Activated CD8-positive, alpha-beta T cell treated with anti-CD3 and anti-CD28 coated beads, Interleukin-2, amount 10 ng/mL, durations not matched to agents 7 days and 5 days (primary cell): ENCODE data around the gene CEBPZ. TPM values are rescaled to one million over a fixed set of nuclear protein-coding genes. Genes with fewer than 3 reads are reported as not detected.

Experiments used
- ATAC-seq: fragments of 150-1000 bp; cut with Tn5 transposase; one replicate; pipeline ENCODE4 v1.10.0; 2021; ENCODE audit warnings: moderate library complexity
- CTCF ChIA-PET: fragments of 350-600 bp; sonication (Branson Sonifier 250); formaldehyde crosslinking; loops from one replicate; lab custom pipeline; 2021; ENCODE audit warnings: antibody characterized with exemption; lab: Charles Lee
- POLR2A ChIA-PET: fragments of 350-600 bp; sonication (Branson Sonifier 250); formaldehyde crosslinking; loops from one replicate; lab custom pipeline; 2021; ENCODE audit warnings: antibody characterized with exemption; lab: Charles Lee
- DNase-seq: peaks from one replicate; pipeline ENCODE4 v3.0.0-alpha.2; 2020
- H3K27ac Mint-ChIP-seq: one replicate; pipeline ENCODE4 v1.8.0; 2021; ENCODE audit warnings: mild to moderate bottlenecking, mixed read lengths
- H3K27me3 Mint-ChIP-seq: one replicate; pipeline ENCODE4 v1.8.0; 2021; ENCODE audit warnings: low read depth, mixed read lengths
- H3K36me3 Mint-ChIP-seq: one replicate; pipeline ENCODE4 v1.8.0; 2021; ENCODE audit warnings: low read depth, mixed read lengths
- H3K4me1 Mint-ChIP-seq: one replicate; pipeline ENCODE4 v1.8.0; 2021; ENCODE audit warnings: low read depth, mixed read lengths
- H3K4me3 Mint-ChIP-seq: one replicate; pipeline ENCODE4 v1.8.0; 2021; ENCODE audit warnings: mild to moderate bottlenecking, mixed read lengths
- H3K9me3 Mint-ChIP-seq: one replicate; pipeline ENCODE4 v1.8.0; 2022; ENCODE audit warnings: mixed read lengths; ENCODE audit not compliant: insufficient read depth
- total RNA-seq, 2 experiments: library from RNA; stranded (reverse); gene quantifications; one replicate each; pipeline ENCODE4 v1.2.3, GENCODE V29; 2021

The CEBPZ gene
- total RNA-seq, 2 experiments from 2014 or later, result 46.7 to 54.4 TPM

DNA sequence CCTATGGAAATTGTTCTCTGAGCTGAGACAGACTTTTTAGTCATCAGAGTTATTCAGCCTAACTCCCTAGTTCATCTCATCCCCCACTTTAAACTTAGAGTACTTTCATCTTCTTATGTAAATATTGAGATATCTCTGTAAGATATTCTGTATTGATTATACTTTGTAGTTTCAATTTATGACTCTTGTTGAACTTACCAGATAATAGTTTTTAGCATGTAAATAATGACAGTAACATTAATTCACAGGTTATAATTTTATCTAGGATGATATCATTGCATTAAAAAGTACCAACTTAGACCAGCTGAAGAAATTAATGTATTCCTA is 59.8 kb downstream of the CEBPZ start:
- no peaks in the 10 kb centered on the region for H3K9me3 Mint-ChIP-seq
- ChIA-PET POLR2A (interaction anchor here (0.6 to 0.7 kb wide), 2 partner anchors 9 to 29 kb away, joined by 3 to 4 read pairs; no protein-coding TSS in a partner anchor), CTCF (no interaction called here)
- H3K36me3 Mint-ChIP-seq, result no peaks in the 10 kb centered on the region
- no peak for ATAC-seq
- no peak for DNase-seq
- no peak overlapping the region for H3K4me3 Mint-ChIP-seq
- H3K27me3 Mint-ChIP-seq, result peaks cover 7% of the 10 kb centered on the region
- H3K4me1 Mint-ChIP-seq, result no peaks in the 10 kb centered on the region
- H3K27ac Mint-ChIP-seq, result no peak overlapping the region

DNA sequence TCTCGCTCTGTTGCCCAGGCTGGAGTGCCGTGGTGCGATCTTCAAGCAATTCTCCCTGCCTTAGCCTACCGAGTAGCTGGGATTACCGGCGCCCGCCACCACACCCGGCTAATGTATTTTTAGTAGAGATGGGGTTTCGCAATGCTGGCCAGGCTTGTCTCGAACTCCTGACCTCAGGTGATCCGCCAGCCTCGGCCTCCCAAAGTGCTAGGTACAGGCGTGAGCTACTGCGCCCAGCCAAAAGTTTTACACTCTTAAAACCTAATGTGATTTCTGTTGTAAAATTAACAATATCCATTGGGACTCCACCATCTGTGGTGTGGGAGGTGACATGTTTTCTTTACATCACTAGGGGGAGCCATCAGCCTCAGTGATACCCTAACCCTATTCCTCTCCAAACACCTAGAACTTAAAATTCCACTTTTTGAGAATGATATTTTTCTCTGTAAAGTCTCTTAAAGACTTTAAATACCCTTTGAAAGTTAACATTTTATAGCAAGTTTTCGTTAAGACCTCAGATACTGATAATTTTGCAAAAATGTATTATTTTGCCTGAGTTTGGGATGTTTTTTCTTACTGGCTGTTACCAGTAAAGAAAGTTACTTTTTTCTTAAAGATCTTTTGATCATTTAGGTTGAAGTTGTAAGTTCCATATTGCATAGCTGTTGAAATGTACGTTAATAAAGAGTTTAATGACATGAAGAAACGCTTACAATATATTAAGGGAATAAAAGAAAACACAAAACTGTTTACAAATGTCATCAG is 63.0 kb downstream of the CEBPZ start:
- DNase-seq (peak; percentile 43), ATAC-seq (no peak)
- ChIA-PET POLR2A (interaction anchor here (1.1 kb wide), 1 partner anchor 11 kb away, joined by 3 read pairs; no protein-coding TSS in a partner anchor), CTCF (interaction anchor here (0.7 to 3.3 kb wide), 24 partner anchors 9 to 708 kb away, joined by 3 to 24 read pairs (median 4); partner anchors contain the start of genes CEBPZOS and EIF2AK2)
- H3K36me3 Mint-ChIP-seq, result peaks cover 10% of the 10 kb centered on the region
- peaks cover 16% of the 10 kb centered on the region for H3K9me3 Mint-ChIP-seq
- H3K27me3 Mint-ChIP-seq, result peaks cover under 1% of the 10 kb centered on the region
- H3K4me3 Mint-ChIP-seq, result no peak overlapping the region
- no peak overlapping the region for H3K27ac Mint-ChIP-seq
- no peaks in the 10 kb centered on the region for H3K4me1 Mint-ChIP-seq

GRCh38 chr2:37167636-37168180 is 63.7 kb downstream of the CEBPZ start:
- H3K4me1 Mint-ChIP-seq, result no peaks in the 10 kb centered on the region

DNA sequence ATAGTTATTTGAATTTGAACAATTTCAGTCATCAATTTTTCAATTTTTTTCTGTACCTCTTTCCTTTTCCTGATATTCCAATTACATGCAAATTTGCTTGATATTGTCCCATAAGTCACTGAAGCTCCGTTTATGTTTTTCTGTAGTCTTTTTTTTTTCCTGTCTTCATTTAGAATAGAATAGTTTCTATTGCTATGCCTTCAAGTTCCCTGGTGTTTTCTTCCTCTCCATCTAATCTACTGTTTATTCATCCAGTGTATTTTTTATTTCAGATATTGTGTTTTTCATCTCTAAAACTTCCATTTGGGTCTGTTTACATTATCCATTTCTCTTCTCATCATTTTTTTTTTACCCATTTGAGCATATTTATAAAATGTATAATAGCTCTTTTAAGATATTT is 66.6 kb downstream of the CEBPZ start:
- Mint-ChIP-seq H3K9me3 (peaks cover 19% of the 10 kb centered on the region), H3K4me3 (no peak overlapping the region), H3K36me3 (peaks cover 10% of the 10 kb centered on the region), H3K27me3 (no peaks in the 10 kb centered on the region), H3K27ac (no peak overlapping the region), H3K4me1 (peaks cover 3% of the 10 kb centered on the region)
- no peak for DNase-seq
- ChIA-PET CTCF (no interaction called here), POLR2A (no interaction called here)
- no peak for ATAC-seq

More at GRCh38 chr2:37167636-37168180, 63.7 kb downstream of the CEBPZ start:
- POLR2A ChIA-PET, result interaction anchor here (0.6 to 1.1 kb wide), 2 partner anchors 10 to 96 kb away, joined by 3 read pairs; no protein-coding TSS in a partner anchor
- CTCF ChIA-PET, result interaction anchor here (0.7 to 3.3 kb wide), 14 partner anchors 9 to 229 kb away, joined by 3 to 24 read pairs (median 5); partner anchors contain the start of gene EIF2AK2
- DNase-seq (no peak), ATAC-seq (no peak)
- H3K9me3 Mint-ChIP-seq, result peaks cover 19% of the 10 kb centered on the region
- no peaks in the 10 kb centered on the region for H3K27me3 Mint-ChIP-seq
- H3K36me3 Mint-ChIP-seq, result peaks cover 10% of the 10 kb centered on the region
- no peak overlapping the region for H3K27ac Mint-ChIP-seq
- H3K4me3 Mint-ChIP-seq, result no peak overlapping the region

DNA sequence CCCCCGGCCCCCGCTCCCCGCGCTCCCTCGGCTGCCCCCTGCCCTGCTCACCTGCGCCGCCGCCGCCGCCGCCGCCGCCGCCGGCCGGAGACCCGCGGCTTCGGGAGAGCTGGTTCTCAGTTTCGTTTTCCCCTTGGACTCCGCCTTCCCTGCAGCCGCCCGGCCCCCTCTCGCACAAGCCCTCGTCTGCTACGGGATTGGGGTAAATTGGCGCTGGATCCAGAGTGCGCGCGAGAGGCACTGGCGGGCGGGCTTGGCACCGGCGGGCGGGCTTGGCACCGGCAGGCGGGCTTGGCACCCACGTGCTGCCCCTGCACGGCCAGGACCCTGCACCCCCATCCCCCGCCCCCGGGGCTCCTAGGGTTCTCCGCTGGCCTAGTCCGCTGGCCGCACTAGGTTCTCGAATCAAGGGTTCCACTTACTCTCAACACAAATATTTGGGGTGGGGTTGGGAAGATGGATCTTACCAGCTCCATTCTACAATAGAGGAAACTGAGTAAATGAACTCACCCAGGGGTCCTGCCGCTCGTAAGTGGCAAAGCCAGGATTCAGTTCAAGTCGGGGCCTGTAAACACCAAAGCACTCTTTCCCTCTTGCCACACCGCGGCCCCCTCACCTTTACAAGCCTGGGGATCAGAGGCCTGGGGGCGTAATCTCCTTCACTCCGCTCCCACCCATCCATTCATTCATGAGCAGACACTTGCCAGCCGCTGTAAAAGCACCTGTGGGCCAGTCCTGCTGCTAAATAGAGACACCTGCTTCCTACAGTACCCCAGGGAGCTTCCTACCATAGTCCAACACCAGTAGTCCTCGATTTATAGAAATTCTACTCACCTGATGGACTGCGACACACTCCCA is 74.3 kb downstream of the CEBPZ start, which contains the start of gene EIF2AK2:
Gene EIF2AK2, minus strand, starts transcription at position 124 of the 858 bp plus-strand sequence. CDS start 9,174 bp downstream, outside the sequence.
- H3K36me3 Mint-ChIP-seq, result peaks cover 38% of the 10 kb centered on the region
- ChIA-PET POLR2A (interaction anchor here (0.6 to 2.7 kb wide), 16 partner anchors 9 to 1871 kb away, joined by 3 to 12 read pairs (median 4); partner anchors contain the start of genes CEBPZ, CEBPZOS, HNRNPLL and NDUFAF7), CTCF (interaction anchor here (0.8 to 3.3 kb wide), 2 partner anchors 11 to 75 kb away, joined by 3 to 24 read pairs; no protein-coding TSS in a partner anchor)
- H3K27ac Mint-ChIP-seq, result peak within 1 kb of the TSS; percentile 98
- ATAC-seq (peak; percentile 97), DNase-seq (peak; percentile 94)
- peaks cover 44% of the 10 kb centered on the region for H3K4me1 Mint-ChIP-seq
- H3K4me3 Mint-ChIP-seq, result peak within 1 kb of the TSS; percentile 98
- H3K9me3 Mint-ChIP-seq, result no peaks in the 10 kb centered on the region
- H3K27me3 Mint-ChIP-seq, result no peaks in the 10 kb centered on the region

DNA sequence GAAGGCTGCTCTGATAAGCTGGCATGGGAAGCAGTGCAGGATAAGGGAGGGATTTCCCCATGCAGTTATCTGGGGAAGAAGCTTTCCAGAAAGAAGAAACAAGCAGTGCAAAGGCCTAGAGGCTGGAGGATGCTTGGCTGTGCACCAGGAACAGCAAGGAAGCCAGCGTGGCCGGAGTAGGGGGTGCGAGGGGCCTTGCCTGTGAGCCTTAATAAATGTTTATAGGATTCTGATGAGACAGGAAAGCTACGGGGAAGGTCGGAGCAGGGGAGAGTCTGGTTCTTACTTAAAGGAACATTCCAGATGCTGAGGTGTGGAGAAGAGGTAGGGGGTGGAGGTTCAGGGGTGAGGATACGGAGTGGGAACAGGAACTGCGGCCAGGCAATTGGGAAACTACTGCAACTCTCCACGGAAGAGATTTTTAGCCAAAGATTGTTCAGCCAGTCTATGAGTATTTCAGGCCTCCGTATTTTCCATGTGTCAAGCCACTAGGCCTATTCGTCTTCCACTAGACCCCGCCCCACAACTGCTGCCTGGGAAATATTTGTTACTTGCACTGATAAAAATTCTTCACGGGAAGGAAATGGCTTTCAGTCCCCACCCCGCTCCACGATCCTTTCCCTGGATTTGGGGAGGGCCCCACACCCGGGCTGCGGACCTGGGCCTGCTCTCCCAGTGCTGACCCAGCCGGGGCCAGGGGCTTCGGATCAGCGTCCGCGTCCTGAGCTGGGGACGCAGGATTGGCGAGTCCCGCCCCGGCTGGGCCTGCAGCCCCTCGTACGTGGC is 75.1 kb downstream of the CEBPZ start:
- ATAC-seq, result peak; percentile 36
- POLR2A ChIA-PET, result interaction anchor here (0.6 to 2.7 kb wide), 14 partner anchors 8 to 1872 kb away, joined by 3 to 12 read pairs (median 4); partner anchors contain the start of genes CEBPZ, CEBPZOS, HNRNPLL and NDUFAF7
- H3K4me3 Mint-ChIP-seq, result peak overlapping the region; percentile 98
- peak; percentile 57 for DNase-seq
- CTCF ChIA-PET, result interaction anchor here (0.8 to 3.3 kb wide), 2 partner anchors 12 to 76 kb away, joined by 3 to 24 read pairs; no protein-coding TSS in a partner anchor
- H3K4me1 Mint-ChIP-seq, result peaks cover 51% of the 10 kb centered on the region
- H3K27ac Mint-ChIP-seq, result peak overlapping the region; percentile 98
- H3K9me3 Mint-ChIP-seq, result no peaks in the 10 kb centered on the region
- H3K36me3 Mint-ChIP-seq, result peaks cover 46% of the 10 kb centered on the region
- no peaks in the 10 kb centered on the region for H3K27me3 Mint-ChIP-seq

DNA sequence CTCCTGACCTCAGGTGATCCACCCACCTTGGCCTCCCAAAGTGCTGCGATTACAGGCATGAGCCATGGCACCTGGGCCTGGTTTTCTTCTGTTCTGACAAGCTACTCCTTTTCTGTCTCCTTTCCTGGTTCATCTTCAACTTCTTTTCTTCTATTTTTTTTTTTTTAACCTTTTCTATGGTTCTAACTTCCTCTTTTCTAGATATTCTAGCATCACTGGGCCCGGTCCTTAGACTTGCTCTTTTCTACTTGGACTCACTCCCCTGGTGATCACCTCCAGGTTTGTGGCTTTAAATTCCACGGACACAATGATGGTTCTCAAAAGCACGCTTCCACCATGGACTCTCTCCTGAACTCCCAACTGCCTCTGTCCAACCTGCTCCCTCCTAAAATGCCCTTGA is 76.6 kb downstream of the CEBPZ start:
- H3K27ac Mint-ChIP-seq, result peak overlapping the region; percentile 98
- POLR2A ChIA-PET, result no interaction called here
- peaks cover 57% of the 10 kb centered on the region for H3K36me3 Mint-ChIP-seq
- CTCF ChIA-PET, result no interaction called here
- peaks cover 58% of the 10 kb centered on the region for H3K4me1 Mint-ChIP-seq
- H3K4me3 Mint-ChIP-seq, result peak overlapping the region; percentile 98
- no peaks in the 10 kb centered on the region for H3K9me3 Mint-ChIP-seq
- DNase-seq (no peak), ATAC-seq (no peak)
- no peaks in the 10 kb centered on the region for H3K27me3 Mint-ChIP-seq

GRCh38 chr2:37153224-37153623 is 78.2 kb downstream of the CEBPZ start:
- ChIA-PET CTCF (no interaction called here), POLR2A (no interaction called here)
- H3K36me3 Mint-ChIP-seq, result peaks cover 69% of the 10 kb centered on the region

More at GRCh38 chr2:37153224-37153623, 78.2 kb downstream of the CEBPZ start:
- Mint-ChIP-seq H3K4me1 (peaks cover 68% of the 10 kb centered on the region), H3K9me3 (no peaks in the 10 kb centered on the region), H3K27ac (no peak overlapping the region), H3K4me3 (no peak overlapping the region), H3K27me3 (no peaks in the 10 kb centered on the region)
- ATAC-seq (no peak), DNase-seq (no peak)
